GM19463 (cell line): ENCODE results near the gene ZMYND10.

Source experiments
- ATAC-seq: cut with Tn5 transposase; IDR thresholded peaks from one replicate; pipeline ENCODE4 v1.9.1; 2021; ENCODE audit warnings: mild to moderate bottlenecking, moderate library complexity; ENCODE audit not compliant: unreplicated experiment

The ZMYND10 gene

DNA sequence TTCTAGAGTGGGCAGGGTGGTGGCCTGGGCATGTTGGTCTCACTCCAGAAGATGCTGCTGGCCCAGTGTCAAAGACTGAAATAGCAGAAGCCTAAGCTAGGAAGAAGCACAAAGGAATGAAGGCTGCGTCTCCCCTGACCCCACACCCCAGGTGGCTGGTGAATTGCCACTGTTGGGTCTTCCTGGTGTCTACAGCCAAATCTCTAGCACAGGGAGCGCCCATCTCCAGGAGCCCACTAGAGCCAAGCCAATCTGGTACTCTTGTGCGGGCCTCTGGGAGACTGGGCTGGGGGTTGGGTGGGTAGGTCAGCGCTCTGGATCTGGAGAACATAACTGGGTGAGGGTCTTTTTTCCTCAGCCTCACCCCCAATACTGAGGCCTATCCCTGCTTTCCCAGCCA, 18.4 kb downstream of the ZMYND10 start:
- no peak for ATAC-seq

DNA sequence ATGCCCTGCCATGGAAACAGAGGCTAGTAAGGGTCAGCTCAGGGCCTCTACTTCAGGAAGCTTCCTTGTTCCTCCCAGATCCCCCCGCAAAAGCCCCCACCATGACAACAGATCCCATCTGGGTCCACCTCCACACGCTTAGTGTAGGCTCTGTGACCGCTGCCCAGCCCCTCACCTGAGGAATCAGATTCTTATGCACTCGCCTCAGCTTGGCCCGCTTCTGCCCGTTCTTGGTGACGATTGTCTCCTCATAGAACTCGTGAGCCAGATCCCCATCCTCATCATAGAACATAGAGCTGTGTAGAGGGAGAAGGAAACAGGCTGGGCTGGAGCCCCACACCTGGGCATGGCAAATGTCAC, 19.4 kb downstream of the ZMYND10 start:
- no peak for ATAC-seq

DNA sequence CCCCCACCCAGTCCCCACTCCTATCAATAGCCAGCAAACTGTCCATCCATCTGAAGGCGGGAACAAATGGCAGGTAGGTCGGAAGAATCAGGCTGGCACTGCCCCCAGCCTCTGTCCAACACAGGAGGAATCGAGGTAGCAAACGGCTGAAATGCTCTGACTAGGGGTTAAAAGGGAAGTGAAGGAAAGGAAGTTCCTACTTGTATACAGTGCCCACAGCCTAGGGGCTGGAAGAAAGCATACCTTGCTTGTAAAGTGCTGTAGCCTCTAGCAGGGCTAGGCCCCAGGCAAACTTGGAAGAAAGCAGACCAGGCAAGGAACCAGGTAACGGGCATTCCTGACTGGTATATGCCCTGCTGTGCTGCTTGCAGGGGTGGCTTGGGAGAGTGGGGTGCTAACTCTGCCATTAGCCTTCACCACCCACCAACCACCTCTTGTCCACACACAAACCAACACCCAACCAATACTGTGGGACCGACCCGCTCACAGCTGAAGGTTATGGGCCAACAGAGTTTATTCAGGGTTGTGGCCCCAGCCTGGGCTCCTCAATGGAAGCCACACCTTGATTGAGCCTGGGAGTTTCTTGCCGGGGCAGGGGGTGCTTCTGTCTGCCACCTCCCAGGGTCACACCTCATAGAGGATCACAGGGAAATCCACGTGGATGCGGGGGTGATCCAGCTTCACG, 19.9 kb downstream of the ZMYND10 start:
- no peak for ATAC-seq

DNA sequence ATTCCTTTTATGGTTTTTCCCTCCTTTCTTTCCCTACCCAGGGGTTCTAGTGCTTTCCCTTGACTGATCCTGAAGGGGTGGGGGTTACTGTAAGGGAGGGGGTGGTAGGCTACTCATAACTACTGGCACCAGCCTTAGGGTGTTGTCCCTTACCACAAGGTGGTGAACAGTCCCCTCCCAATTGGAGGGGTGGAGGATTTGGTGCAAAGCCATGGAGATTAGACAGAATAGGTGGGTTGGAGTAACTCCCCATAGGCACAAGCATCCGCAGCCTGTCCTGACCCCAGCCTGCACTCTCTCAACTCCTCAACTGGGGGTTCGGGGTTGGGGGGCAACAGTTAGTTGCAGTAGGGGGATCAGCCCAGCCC, 20.4 kb downstream of the ZMYND10 start:
- ATAC-seq, result no peak

DNA sequence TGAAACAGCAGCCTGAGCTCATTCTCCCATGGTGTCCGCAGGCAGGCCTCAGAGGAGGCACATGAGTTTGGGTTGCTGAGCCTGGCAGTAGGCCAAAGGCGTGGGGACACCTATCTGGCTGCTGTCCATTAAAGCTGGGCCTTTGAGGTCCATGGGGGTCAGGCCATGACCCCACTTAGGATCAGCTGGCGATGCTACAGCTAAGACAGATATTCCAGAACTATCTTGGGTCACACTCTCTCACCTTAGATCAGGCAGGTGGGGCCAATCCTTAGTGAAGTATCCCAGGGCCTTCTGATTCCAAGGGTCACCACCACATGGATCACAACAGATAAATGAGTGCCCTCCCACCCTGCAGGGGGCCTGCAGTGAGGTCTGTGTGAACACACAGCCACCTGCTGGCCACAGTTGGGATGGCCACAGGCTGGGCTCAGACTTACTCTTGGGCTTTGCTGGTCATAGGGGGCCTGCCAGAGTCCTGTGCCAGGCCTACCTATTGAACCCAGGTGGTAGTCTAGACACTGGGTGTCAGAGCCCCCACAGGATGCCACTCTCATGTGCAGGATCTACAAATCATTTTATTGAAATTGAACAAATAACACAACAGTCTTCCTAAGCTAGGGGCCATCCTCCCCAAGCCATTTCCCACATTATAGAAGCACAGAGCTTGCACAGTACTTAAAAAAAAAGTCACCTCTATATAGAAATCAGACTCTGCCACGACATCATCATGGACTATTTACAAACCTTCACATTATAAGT, 21.0 kb downstream of the ZMYND10 start:
- no peak for ATAC-seq

DNA sequence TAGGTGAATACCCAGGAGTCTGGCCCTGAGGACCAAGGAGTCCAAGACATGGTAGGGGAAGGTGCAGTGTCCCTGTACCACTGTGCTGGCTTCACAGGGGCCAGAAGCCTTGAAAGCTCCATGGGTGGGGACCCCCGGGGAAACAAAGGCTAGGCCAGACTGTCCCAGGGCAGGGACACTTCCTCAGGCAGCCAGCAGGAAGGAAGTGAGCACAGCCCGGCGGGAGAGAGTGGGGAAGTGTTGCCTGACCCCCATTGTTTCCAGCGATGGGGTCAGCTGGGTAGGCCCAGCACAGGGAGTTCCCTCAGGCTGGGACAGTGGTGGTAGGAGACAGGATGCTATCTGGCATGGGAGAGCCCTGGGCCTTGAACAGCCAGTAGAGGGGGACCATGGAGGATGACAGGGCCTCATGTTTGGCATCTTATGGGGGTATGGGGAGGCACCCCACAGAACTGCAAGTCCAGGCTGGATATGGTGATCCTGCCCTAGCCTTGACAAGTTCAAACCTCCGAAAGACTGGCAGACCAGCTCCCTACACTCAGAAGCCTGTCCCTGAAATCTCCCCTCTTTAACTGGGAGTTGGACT, 21.8 kb downstream of the ZMYND10 start:
- no peak for ATAC-seq

DNA sequence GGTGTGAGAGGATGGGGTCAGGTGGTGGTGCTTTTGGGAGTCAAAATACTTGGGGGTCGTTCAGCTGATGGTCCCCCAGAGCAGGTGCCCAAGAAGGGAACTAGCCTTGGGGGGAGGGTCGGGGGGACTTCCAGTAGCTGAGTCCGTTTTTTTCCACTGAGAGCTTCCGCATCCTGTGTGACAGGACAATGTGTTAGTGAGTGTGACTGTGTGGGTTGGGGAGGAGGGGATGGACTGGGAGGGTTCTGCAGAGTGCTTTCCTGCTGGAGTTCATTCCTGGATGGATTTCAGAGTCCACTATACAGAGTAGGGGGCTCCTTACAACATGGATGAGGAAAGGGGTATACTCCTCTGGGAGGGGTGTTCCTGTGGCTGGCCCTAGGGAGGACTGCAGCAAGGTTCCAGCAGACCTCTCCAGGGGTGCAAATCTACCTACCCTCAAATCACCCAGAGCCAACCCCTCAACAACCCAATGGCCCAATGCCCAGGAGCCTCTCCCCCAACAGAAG, 22.4 kb downstream of the ZMYND10 start:
- ATAC-seq, result no peak

DNA sequence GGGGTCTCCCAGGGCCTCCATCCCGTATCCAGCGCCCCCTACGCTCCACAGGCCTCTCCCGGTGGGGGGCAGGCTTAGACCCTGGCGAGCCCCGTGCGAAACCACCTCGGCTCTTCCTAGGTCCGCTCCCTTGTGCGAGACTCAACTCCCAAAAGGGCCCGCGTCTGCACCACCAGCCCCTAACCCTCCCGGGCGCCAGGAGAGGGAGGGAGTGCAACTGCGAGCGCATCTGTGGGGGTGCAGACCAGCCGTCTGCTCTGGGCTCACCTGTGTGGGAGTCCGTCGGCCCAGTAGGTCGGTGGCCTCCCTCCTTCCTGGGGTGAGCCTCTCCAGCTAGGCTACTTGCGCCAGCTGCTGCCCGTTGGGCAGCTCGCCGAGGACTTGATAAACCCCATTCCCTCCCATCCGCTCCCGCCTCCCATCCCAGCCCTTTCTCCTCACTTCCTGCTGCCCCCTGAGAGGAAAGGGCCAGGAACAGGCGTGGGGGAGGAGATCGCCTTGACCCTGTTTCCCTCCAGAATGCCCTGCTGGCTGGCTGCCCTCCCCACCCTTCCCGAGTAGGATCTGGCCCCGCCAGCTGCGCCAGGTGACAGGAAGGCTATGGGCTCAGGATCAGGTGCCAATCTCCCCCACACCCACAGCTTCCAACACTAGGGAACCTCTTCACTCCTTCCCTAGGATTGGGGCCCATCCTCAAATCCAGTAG, 23.0 kb downstream of the ZMYND10 start, which contains the start of gene HYAL2:
Gene HYAL2, minus strand, starts transcription at position 360 of the 706 bp plus-strand sequence. CDS start 2,256 bp downstream, outside the sequence.
- ATAC-seq, result no peak

DNA sequence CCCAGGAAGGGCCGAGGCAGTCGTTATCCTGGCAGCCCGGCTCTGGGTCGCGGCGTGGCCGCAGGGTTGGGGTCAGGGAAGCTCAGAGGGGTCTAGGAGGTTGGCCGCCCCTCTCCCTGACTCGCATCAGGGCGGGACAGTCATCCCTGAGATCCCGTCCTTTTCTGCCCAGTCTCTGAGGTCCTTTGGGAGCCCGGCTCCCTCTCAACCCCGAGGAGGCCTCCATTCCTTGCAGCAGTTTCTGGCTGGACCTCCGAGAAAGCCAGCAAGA, 23.5 kb downstream of the ZMYND10 start:
- ATAC-seq, result no peak

DNA sequence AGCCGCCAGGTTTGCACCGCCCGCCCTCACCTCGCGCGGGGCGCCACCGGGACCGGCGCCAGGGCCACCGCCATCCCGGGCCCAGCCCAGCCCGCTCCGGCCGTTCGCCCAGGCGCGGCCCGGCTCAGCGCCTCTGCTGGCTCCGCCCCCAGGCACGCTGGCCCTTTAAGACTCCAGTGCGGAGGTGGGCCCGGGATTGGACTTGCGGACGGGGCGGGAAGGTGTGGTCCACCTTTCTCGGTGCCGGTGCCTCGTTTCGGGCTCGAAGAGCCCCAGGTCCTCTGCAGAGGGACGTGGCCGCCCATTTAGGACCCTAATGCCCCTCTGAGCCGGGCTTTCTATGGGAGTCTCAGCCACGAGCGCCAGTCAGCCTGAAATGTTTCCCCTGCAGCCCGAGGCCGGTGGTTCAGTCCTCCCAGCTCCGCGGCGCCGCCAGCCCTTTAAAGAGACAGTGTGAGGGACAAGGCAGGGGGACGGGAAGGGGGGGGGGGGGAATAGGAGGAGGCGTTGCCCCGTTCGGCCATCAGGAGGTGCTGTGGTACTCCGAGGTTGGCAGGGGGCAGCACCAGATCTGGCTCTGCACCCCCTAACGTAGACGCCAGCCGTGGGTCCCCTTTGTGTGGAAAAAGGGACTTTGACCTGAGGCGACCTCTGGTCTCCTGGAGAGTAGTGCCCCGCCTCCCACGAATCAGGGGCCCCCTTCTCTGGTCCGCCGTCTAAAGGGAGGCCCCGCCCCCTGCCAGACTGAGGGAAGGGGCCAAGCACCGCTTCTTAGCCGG, 24.0 kb downstream of the ZMYND10 start:
- ATAC-seq, result peak; percentile 88

DNA sequence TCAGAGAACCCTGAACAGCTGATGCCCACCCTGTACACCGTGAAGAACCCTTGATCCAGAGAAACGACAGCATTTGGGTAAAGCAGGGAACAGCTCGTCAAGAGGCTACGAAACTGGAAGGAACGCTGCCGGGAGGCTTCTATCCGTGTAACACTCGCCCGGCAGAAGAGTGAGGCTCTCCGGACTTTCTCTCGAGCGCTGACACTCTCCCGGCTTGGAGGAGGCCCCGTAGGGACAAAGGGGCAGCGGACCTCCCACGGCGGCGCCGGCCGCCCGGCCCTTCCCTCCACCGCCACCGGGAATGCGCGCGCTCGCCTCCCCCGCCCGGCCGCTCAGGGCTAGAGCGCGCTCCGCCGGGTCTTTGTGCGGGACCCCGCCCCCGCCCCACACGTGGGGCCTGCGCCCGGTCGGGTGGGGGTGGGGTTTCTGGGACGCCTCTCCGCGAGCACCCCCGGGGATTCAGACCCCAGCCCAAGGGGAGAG, 24.6 kb downstream of the ZMYND10 start:
- peak; percentile 59 for ATAC-seq

DNA sequence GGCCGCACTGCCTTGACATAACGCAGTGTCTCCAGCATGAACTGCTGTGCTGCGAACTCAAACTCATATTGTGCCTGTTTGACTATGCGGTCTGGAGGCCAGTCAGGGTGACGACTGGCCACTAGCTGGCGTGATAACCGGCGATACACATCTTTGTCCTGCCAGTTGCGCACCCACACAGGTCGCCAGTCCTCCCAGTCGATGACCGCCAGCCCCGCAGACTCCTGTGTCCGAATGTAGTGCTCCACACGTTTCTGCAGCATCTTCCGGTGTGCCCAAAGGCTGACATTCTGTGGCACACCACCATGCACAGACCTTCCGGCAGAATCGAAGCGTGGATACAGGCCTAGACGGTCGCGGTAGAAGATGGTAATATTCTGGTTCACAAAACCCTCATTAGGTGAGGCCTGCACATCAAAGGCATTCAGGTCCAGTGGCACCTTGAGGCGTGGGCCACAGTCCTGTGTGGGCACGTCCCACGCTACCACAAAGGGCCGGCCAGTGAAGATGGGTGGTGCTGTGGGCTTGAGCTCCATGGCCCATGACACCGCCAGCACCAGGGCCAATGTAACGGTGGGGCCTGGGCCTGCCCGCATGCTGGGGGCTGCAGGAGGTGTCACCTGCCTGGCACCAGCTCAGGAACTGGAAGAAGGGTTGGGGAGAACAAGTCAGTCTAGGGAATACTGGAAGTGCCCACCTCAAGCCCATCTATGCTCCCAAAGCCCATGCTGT, 25.5 kb downstream of the ZMYND10 start:
- ATAC-seq, result no peak

DNA sequence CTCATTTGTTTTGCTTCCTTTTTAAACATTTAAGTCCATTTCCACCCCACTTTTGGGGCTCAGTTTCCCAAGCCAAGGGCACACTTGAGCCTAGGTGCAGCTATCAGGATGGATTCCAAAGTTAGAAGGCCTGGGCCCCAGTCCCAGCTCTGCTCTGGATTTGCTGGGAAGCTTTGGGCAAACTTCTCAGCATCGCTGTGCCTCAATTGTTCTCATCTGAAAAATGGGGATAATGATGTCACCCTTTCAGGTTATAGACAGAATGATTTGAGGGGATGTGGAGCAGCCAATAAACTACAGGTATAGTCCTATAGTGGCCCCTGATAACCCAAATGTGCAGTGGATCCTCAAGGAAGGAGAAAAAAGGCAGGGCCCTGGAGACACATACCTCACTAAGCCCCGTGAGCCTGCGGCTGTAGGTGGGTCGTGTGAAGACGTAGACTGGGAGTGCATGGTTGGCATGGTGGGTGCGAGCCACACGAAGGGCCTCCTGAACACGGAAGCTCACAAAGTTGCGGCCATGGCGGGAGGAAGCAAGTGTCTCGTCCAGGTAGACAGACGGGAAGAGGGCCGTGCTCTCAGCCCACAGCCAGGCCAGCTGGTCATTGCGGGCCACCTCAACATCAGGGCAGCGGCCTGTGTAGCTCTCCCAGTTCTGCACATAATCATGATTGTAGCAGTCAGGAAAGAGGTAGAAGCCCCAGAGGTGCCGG, 26.2 kb downstream of the ZMYND10 start:
- no peak for ATAC-seq

DNA sequence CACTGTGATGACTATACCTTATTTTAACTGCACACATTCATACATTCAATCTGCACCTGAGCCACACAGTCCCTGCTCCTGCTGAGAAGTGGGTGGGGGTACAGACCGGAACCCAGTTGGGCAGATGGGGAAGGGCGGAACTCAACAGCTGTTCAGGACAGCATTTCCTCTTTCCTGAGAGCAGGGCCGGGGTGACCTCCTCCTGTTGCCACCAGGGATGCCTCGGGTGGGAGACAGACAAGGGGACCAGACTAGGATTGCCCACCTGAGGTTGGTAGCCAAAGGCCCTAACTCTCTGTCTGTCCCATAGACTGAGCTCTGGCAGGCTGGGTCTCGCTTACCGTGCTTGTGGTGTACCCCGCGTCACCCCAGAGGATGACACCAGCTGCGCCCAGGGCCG, 26.9 kb downstream of the ZMYND10 start:
- ATAC-seq, result no peak

DNA sequence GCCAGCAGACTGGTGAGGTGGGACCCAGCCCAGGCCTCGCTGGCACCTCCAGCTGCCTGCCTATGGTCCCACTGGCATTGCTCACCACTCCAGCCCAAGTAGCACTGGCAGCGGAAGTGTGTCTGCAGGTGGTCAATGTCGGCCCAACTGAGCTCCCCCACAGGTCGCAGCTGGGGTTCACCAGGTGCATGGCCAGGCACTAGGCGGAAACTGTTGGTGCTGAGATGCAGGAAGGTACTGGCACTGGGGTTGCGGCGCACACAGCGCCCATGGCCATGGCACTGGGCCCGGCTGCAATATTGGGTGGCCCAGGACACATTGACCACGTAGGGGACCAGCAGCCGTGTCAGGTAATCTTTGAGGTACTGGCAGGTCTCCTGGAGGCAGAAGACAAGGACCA, 27.4 kb downstream of the ZMYND10 start:
- ATAC-seq, result no peak

DNA sequence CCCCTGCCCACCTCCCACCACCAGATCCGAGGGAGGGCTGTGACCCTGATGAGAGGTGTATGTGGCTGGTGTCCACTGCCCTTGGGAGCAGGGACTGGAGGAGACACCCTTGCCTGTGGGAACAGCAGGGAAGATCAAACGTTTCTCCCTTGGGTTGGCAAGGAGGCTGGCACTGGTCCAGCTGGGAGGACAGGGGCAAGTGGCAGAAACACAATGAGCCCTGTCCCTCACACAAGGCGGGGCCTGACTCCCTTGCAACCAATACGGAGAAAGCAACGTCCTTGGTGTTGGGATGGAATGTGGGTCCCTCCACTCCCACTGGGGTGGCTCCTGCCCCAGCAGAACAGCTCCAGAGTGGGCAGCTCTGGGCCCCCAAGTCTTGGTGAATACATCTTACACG, 28.2 kb downstream of the ZMYND10 start:
- no peak for ATAC-seq

DNA sequence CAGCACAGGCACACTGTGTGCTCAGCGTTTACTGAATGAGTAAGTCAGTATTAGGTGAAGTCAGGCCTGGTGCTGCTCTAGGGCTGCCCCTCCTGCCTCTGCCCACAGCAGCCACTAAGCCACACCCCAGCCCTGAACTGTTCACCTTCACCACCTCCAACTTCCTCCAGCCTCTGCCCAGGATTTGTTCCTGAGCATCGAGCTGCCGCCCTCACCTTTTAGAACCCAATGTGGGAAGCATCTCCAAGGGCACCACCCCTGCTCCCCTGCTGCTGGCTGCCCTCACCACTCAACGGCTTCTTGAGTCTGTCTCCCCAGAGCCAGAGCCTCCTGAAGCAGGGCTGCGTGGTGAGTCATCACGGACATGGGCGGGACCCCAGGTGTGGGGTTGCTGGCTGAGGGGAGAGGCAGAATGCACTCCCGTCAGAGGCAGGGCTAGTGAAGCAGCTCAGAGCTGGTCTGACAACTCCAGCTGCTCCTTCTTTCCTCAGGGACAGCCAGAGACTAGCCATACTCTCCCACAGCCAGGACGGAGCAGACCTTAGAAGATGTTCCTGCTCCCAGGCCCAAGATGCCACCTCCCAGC, 28.8 kb downstream of the ZMYND10 start:
- ATAC-seq, result no peak

DNA sequence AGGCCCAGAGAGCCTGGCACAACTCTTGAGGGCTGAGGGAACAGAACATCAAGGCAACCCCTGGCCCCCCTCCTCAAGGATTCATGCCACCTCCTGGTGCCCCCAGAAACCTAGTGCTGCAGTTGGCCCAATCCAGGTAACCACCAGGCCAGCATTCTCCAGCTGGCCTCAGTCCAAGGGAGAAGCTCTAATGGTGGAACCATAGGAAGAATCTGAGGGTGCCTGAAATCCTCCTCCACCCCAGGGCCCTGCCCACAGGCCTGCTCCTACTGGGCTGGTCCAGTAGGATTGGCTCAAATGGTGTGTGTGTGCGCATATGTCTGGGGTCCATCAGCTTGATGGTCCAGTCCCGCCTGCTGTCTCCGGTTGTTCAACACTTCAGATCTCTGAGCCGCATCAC, 30.7 kb downstream of the ZMYND10 start:
- ATAC-seq, result no peak

DNA sequence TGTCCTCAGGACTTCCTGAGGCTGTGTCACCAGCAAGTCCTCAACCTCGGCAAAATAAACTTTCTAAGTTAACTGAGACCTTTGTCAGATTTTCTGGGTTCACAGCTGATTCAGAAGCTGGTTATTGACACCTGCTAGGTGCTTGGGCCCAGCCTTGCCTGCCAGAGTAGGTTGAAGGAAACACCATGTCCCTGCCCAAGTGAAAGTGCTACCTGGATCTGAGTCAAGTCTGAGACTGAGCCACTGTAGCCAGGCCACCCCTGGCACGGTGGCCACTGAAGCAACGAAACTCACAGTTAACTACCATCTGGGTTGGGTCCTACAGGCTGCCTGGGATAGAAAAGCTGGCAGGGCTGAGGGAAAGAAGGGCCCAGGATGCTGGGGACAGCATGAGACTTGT, 31.2 kb downstream of the ZMYND10 start:
- no peak for ATAC-seq
